Middle frontal gyrus (tissue), 1 donor: Measurements from ENCODE around the gene SRL.

Experiments used
- DNase-seq: peaks from one replicate; pipeline ENCODE4 v3.0.0-alpha.2; 2015; ENCODE audit warnings: low spot score; ENCODE audit errors: extremely low spot score

The SRL gene

DNA sequence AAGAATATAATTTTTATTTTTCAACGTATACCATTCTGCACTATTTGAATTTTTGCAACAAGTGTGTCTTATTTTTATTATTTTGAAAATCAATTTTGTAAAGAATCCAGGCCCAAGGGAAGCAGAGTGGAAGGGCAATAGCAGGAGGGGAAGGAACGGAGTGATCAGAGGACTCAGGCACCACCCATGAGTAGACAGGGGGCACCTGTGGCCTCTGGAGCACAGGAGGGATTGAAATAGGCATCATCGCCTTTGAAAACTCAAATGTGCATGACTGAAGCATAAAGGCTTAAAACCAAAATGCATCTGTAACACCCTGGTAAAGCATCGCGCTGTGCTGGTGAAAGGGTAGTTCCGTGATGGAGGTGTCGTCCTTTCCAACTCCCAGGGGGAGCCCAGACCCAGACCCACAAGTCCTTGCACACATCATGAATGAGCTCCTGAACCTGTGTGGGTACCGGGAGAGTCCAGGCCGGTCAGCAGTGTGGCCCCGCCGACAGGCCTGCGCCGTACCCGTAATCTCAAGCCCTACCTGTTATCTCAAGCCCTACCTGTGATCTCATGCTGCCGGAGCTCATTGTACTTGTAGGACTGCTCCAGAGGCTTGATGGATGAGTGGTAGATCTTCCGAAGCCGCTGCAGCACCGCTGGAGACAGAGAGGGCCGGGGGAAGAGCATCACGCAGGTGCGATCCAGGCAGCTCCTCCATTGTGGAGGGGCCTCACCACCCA lies 39.1 kb downstream of the SRL start:
- DNase-seq, result no peak

DNA sequence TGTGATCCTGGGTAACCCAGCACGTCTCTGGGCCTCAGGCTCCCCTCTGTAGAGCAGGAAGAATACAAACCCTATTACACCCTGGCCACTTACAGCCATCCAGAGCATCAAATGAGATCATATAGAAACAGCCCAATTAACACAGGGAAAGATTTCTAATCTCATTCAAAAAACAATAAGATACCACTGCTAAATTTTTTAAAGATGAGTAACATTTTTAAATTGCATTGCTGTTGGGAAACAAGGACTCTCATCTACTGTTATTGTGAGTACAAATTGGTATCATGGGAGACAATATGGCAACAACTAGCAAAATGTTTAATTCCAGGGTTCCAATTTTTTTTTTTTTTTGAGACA lies 41.1 kb downstream of the SRL start:
- DNase-seq, result no peak

DNA sequence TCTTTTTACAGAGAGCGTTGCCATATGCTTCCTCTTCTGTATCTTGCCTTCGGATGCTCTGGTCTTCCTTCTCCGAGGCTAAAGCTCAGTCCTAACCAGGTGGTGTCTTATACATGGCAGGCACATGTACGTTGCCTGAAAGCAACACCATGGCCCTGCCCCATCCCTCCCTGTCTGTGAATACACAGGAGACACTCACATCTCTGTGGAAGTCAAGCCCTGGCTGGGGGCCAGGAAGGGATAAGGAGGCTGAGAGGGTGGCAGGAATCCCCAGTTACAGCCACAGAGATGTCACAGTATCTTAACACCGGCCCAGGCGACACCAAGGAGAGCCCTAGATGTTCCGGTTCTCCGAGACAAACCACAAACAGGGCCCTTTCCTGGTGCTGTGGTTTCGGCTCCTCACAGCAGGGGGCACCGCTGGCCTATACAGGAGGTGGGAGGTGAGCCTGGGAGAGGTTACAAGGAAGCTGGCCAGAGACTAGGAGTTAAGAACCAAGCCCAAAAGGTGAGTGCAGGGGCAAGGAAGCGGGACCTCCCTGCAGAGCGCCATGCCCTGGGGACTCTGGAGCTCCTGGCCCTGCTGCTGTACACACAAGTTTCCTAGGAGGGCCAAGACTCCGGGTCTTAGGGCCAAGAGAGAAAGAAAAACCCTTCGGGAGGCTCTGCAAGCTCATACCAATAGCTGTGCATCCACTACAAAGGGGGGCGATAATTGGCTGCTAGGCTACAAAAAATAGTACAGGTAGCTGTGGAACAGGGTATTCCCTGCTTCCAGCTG lies 41.7 kb downstream of the SRL start:
- DNase-seq, result no peak

DNA sequence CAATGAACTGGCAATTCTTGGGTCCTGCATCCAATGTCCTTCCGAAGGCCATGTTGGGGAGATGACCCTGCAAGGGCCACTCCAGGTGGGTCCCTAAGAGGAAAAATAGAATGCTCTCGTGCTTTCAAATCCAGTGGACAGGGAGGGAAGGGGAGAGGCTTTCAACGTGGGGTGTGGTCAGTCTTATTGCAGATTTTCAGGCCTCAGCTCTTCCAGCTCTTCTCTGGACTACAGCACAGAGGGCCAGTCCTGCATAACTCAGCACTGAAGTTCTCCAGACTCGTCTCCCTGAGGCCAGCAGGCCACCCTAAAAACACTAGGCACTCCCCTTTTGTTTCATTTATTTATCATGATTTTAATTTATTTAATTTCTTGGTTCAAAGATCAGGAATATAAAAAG lies 43.1 kb downstream of the SRL start:
- DNase-seq, result no peak

DNA sequence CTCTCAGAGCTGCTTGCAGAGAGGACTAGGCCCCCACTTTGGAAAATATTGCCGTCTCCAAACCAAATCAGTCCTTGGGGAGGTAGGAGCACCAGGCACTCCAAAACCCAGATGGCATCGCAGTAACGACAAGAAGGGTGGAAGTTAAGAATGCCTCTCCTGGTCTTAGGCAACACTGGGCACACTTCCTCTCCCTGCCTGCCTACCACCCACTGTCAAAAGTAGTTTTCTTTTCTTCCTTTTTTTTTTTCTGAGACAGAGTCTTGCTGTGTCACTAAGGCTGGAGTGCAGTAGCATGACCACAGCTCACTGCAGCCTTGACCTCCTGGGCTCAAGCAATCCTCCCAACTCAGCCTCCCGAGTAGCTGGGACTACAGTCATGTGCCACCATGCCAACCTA lies 47.2 kb downstream of the SRL start:
- no peak for DNase-seq

DNA sequence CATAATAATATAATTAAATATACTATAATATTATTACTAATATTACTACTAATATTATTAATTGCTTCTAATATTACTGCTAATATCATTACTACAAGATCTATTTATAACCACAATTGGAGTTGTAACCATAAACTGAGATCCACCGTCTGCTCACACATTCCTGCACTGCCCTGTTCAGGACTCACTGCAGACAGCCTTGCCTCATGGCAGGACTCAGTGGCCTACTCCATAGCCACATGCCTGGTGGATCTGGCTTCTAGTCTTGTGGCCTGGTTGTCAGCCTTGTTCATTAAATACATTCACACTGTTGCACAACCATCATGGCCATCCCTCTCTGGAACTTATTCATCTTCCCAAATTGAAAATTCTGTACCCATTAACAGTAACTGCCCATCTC lies 48.0 kb downstream of the SRL start:
- DNase-seq, result no peak

DNA sequence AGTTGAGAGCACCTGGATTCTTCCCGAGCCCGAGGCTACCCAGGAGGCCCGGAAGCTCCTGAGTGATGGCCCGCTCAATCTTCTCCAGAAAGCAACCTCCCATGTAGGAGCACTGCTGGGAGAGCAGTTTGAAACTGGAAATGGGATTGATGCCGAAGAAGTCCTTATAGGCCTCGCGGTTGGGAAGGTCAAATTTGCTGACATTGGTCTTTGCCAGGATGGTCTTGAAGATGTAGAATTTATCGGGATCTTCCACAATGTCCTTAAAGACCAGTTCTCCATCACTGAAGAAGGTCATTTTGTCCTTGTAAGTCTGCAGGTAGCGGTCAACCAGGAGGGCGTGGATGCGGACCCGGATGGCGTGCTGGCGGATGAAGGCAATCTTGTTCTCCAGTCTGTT lies 49.7 kb downstream of the SRL start:
- no peak for DNase-seq

DNA sequence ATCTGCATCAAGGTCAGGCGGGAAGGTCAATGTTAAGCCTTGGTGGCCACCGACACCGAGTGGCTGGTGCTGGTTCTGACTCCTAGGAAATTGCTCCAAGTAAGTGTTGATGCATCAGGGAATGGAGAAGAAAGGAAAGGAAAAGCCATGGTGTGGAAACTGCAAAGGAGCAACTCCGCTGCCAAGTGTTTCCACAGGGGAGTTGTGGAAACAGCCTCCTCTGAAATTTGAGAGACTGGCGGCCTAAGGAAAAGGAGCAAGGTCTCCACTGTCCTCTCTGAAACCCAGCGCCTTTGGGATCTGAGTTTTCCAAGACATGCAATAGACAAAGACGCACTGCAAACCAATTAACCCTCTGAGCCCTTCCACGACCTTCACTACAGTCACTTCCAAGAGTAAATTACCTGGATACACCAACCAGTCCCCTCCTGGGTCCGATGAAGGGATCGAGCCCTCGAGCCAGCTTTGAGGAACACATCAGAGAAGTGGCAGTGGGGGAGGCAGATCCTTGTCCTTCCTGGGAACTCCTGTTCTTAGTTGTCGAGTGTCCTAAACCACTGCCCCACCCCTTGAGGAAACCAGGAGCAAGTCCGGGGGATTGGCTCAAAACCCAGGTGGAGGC lies 51.1 kb downstream of the SRL start:
- no peak for DNase-seq

DNA sequence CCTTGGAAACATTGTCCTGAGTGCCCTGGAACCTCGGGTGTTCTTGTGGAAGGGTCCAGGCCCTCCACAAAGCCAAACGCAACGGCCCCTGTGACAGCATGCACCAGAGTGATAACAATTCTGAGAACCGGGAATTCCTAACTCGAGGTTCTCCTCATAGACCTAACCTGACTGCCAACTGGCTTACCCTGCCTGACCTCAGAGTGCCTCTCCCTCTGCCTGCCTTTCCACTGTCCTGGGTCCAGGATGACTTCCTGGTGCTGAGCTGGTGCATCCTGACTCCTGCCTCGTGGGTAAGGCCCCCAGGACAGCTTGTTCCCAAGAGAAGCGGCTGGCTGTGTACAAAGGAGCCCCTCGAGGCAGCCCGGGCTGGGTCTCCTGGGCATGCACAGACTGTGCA lies 51.8 kb downstream of the SRL start:
- no peak for DNase-seq

DNA sequence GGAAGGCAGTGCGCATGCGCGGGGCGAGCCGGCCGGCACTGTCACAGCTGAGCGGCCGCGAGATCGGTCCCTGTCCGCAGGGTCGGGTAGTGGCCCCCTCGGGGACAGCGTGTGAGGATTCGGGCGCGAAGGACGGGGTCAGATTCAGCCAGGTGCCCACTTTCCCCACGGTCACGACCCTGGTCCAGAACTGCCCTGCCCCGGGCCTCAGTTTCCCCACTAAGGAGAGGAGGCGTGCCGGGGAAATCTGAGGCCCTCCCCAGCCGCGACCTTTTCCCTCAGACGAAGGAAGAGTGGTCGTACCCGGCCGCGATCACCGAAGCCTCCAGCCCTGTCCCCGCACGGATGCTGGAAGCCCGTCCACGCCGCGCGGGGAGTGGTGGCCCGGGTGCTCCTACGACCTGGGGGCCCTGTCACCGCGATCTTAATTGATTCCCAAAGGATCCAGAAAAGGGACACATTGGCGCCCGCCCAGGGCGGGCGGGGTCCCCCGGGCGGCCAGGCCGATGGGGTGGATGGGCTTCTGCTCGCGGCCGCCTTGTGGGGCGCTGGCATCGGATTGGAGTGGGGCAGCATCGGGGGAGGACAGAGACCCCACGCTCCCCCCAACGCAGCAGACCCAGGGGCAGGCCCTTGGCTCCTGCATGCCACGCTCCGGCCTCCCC lies 57.7 kb downstream of the SRL start:
- DNase-seq, result no peak

DNA sequence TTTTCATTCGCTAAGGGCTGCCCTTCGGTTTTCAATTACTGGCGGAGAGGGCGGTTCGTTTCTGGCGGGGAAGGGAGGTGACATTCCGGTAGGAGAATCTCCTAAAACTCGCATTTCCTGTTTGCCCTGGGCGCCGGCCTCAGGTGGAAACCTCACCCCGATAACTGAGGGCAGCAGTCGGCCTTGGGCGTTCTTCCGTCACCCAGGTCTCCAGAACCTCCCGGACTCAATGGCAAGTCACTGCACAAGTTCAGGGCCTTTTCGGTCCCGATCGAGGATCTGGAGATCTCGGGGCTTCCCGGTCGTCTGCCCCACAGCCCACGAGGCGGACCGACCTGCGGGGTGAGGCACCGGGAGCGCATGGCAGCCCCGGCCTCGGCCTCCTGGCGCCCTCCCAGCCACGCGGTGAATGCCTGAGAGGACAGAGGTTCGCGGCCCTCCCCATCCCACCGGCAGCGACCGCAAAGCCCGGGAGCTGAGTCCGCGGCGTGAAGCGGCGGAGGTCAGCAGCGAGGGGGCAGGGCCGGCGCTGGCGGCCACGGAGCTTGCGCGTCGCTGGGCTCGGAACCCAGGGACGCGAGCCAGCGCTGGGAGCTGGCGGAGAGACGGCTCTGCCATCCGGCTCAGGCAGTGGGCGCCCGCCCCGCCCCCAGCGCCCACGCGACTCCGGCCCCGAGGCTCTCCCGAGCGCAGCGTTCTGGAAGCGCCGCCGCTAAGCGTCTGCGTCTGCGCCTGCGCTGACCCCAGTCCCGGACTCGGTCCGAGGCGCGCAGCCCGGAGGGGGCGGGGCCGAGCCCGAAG lies 58.4 kb downstream of the SRL start:
- peak; percentile 87 for DNase-seq

DNA sequence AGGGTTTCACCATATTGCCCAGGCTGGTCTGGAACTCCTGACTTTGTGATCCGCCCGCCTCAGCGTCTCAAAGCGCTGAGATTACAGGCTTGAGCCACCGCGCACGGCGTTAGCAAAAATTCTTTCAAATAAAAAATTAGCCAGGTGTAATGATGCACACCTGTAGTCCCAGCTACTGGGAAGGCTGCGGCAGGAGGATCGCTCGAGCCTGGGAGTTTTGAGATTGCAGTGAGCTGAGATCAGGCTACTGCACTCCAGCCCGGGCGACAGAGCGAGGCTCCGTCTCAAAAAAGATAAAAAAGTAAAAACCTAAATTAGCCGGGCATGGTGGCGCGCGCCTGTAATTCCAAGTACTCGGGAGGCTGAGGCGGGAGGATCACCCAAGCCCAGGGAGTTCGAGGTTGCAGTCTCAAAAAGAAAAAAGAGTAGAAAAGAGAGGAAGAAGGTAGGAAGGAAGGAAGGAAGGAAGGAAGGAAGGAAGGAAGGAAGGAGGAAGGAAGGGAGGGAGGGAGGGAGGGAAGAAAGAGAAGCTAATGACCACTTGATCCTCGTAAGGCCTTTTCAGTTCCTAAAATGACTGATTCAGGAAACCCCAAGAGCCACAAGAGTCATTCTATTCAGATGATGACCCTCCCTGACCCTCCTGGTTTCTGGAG lies 59.2 kb downstream of the SRL start:
- no peak for DNase-seq

DNA sequence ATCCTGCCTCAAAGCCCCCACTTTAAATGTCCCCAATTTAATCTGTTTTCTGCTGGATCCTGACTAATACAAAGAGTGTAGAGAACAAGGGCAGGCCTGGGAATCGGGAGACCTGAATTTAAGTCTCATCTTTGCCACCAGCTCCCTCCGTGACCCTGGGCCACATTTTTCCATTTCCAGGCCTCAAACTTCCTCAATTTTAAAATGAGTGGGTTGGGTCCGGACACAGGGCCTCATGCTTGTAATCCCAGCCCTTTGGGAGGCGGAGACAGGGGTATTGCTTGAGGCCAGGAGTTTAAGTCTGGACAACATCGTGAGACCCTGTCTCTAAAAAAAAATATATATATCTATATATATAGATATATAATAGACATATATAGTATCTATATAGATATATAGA lies 61.4 kb downstream of the SRL start:
- no peak for DNase-seq

DNA sequence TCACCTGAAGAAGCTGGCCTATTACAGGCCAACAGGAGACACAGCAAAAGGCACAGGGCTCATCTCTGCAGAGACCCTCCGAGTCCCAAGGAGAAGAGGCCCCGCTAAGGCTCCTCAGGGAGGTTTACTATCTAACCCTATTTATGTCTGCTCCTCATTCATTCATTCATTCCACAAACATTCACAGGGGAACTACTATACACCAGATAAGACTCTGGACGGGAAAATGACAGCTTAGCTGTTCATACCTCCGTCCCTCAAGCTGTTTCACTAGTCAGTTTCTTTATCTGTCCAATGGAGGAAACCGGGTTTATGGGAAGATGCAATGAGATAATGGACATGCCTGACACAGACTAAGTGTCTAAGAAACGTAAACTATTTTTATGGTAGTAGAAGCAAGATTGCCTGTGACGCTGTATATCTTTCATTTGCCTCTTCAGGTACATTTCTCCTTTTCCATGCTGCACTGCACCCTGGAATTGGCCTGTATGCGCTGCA lies 62.1 kb downstream of the SRL start:
- no peak for DNase-seq

DNA sequence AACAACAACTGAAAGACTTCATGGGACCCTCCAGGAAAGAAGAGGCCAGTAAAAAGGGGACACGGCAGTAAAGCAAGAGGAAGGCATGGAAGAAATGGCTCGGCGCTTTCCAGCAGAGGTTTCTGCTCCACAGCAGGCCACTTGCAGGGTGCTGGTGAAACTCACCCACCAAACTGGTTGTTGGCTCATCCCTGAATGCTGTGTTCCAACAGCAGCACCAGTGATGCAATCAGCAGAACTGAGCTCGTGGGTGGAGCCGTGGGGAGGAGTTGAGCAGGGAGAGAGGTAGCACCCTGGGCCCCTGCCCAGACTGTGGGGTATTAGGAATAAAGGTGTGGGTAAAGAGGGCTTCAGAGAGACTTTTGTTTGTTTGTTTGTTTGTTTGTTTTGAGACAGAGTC lies 62.9 kb downstream of the SRL start:
- DNase-seq, result no peak

DNA sequence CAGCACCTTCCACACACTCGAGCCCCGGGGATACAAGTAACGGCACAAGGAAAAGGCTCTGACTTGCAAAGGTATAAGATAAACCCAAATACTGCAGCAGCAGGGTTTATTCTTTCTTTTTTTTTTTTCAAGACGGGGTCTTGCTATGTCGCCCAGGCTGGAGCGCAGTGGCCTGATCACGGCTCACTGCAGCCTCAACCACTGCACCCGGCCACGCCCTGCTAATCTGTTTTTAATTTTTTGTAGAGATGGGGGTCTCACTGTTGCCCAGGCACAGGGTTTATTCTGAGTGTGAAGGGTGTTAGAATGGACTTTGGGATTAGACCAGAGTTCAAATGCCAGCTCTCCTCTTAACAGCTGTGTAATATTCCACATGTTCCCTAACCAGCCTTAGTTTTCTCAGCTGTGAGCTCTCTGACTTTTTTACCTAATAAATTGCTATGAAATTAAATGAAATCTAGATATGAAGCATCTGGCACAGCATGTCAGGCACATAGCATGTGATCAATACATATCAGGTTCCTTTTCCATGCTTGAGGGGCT lies 63.3 kb downstream of the SRL start:
- DNase-seq, result no peak

DNA sequence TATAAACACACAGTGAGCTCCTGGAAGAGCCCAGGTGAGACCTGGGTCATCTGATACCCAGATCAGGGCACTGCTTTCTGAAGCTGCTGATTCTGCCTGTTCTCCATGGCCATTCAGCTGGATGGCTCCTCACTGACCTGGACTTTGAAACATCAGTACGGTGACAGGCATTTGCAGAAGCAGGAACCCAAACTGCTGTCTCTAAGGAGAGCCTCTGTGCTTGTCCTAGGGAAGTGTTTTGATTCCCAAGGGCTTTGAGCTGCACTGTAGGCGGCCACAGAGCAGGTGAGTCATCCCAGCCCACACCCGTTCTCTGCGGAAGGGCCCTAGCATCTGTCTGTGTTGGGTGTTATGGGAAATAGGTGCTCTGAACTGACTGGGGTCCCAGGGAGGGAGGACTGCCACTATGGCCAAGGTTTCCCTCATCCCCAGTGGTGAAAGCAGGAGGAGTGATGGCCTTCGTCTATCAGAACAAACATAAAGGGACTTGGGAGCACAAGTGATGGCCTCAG lies 64.9 kb downstream of the SRL start:
- no peak for DNase-seq

DNA sequence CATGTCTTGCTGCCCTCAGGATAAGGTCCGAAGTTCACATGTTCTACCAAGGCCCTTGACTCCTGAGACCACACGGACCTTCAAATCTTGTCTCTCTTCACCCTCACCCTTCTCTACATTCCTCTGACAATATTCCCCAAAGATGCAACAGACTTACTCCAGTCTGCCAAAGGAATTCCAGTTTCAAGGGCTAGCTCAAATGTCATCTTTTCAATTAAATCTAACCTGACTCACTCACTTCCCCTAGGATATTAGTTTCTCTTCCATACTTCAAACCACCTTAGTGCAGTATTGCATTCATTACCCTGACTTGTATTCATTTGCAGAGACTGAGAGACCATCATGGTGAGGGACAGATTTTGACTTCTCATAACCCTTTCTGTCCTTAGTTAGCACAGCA lies 66.0 kb downstream of the SRL start:
- DNase-seq, result no peak

DNA sequence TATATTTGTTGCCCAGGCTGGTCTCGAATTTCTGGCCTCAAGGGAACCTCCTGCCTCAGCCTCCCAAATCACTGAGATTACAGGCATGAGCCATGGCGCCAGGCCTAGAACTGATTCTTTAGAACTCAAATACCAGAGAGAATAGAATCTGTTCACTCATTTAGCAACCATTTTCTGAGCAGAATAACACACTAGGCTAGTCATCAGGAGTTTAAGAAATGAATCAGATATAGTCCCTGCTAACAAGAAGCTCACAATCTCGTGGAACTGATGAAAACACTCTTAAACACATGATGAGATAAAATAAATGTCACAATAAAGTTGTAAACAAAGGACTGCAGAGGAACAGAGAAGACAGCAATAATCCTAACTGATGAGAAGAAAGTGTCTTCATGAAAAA lies 69.8 kb downstream of the SRL start:
- DNase-seq, result no peak

DNA sequence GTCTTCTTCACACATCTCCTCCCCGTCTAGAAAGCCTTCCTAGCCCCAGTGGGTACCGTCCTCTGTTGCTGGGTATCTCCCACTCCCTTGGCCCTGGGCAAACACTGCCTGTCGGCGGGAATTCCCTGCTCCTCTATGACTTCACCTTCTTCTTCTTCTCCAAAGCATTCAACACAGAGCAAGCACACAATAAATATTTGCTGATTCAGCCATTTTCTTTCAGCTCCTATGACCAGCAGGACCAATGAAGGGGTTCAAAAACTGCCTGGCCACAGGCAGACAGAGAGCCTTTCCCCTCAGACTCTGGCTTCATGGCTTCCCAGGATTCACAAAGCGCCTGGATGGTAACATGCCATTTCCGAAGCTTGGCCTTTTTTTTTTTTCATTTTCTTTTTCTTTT lies 72.5 kb downstream of the SRL start:
- DNase-seq, result no peak
